Neuronal stem cell (in vitro differentiated cells): ENCODE results near the gene RGS11.

Experiments used
- DNase-seq: peaks from one replicate; pipeline ENCODE4 v3.0.0-alpha.2; 2013; ENCODE audit warnings: low spot score
- H2AFZ ChIP-seq: one replicate; pipeline ENCODE4 v1.6.1; 2013; ENCODE audit warnings: mild to moderate bottlenecking, low read length, inconsistent platforms
- H2AK5ac ChIP-seq: 2 replicates; pipeline ENCODE4 v1.6.1; 2013; ENCODE audit warnings: low read depth, mild to moderate bottlenecking, inconsistent platforms, low read length, moderate library complexity, mixed read lengths
- H2BK120ac ChIP-seq: 2 replicates; pipeline ENCODE4 v1.6.1; 2013; ENCODE audit warnings: low read depth, mild to moderate bottlenecking, inconsistent platforms, low read length, moderate library complexity, mixed read lengths
- H2BK12ac ChIP-seq: one replicate; pipeline ENCODE4 v1.6.1; 2013; ENCODE audit warnings: low read length, inconsistent platforms
- H2BK15ac ChIP-seq: 2 replicates; pipeline ENCODE4 v1.6.1; 2013; ENCODE audit warnings: mild to moderate bottlenecking, low read length, inconsistent platforms, mixed read lengths
- H2BK5ac ChIP-seq: one replicate; pipeline ENCODE4 v1.6.1; 2013; ENCODE audit warnings: inconsistent platforms, mild to moderate bottlenecking, low read length, moderate library complexity
- H3K14ac ChIP-seq: one replicate; pipeline ENCODE4 v1.6.1; 2013; ENCODE audit warnings: low read length, inconsistent platforms
- H3K18ac ChIP-seq: 2 replicates; pipeline ENCODE4 v1.6.1; 2013; ENCODE audit warnings: low read length, inconsistent platforms
- H3K23ac ChIP-seq: 2 replicates; pipeline ENCODE4 v1.6.1; 2013; ENCODE audit warnings: low read depth, mild to moderate bottlenecking, mixed read lengths, low read length, inconsistent platforms; ENCODE audit not compliant: poor library complexity
- H3K27ac ChIP-seq: replicated peaks from 3 replicates; pipeline ENCODE4 v1.5.1; 2013; ENCODE audit warnings: low read length, inconsistent platforms
- H3K27me3 ChIP-seq, 3 experiments: 2 replicates each; pipeline ENCODE4 v1.6.1; 2013; ENCODE audit warnings: low read length in 3 of 3, mild to moderate bottlenecking in 2 of 3, inconsistent platforms in 1 of 3, low read depth in 1 of 3, mixed read lengths in 1 of 3, moderate library complexity in 1 of 3; ENCODE audit not compliant: control insufficient read depth in 3 of 3, insufficient read depth in 3 of 3
- H3K36me3 ChIP-seq, 2 donors: replicated peaks in 1 of 2; 2 replicates each; pipeline ENCODE4 v1.6.1; 2013; ENCODE audit warnings: low read length in 2 of 2; ENCODE audit not compliant: control insufficient read depth in 2 of 2, insufficient read depth in 2 of 2
- H3K4ac ChIP-seq: 2 replicates; pipeline ENCODE4 v1.6.1; 2013; ENCODE audit warnings: inconsistent platforms, mild to moderate bottlenecking, low read length, moderate library complexity
- H3K4me1 ChIP-seq, 2 donors: 1 replicate in 1 of 2; 2 replicates in 1 of 2; pipeline ENCODE4 v1.6.1; 2013; ENCODE audit warnings: low read length in 2 of 2, low read depth in 1 of 2; ENCODE audit not compliant: control insufficient read depth in 2 of 2, insufficient read depth in 1 of 2
- H3K4me2 ChIP-seq: one replicate; pipeline ENCODE4 v1.6.1; 2013; ENCODE audit warnings: mild to moderate bottlenecking, low read length, inconsistent platforms; ENCODE audit not compliant: insufficient read depth, poor library complexity, severe bottlenecking
- H3K4me3 ChIP-seq, 2 donors: 2 replicates each; pipeline ENCODE4 v1.5.1; 2013; ENCODE audit warnings: low read length in 2 of 2, mild to moderate bottlenecking in 2 of 2, inconsistent platforms in 1 of 2, moderate library complexity in 1 of 2
- H3K79me1 ChIP-seq: one replicate; pipeline ENCODE4 v1.6.1; 2013; ENCODE audit warnings: low read depth, mild to moderate bottlenecking, inconsistent platforms, low read length, moderate library complexity
- H3K9ac ChIP-seq: one replicate; pipeline ENCODE4 v1.6.1; 2013; ENCODE audit warnings: mild to moderate bottlenecking, low read depth, low read length, inconsistent platforms; ENCODE audit not compliant: poor library complexity
- H3K9me3 ChIP-seq, 2 donors: replicated peaks in 1 of 2; 2 replicates each; pipeline versions ENCODE3 to v1.6.1; 2013; ENCODE audit warnings: low read length in 2 of 2, mild to moderate bottlenecking in 2 of 2, inconsistent platforms in 1 of 2, low read depth in 1 of 2, mixed read lengths in 1 of 2, moderate library complexity in 1 of 2; ENCODE audit not compliant: control insufficient read depth in 2 of 2, insufficient read depth in 1 of 2
- H4K8ac ChIP-seq: one replicate; pipeline ENCODE4 v1.6.1; 2013; ENCODE audit warnings: low read depth, mild to moderate bottlenecking, inconsistent platforms, low read length, moderate library complexity
- H4K91ac ChIP-seq: one replicate; pipeline ENCODE4 v1.6.1; 2013; ENCODE audit warnings: low read length, low read depth, mild to moderate bottlenecking, inconsistent platforms; ENCODE audit not compliant: poor library complexity
- WGBS, 2 donors: extraction: QIAGEN DNeasy Blood & Tissue Kit; methylation state at CpG; one replicate each; pipeline ENCODE4 v1.1.7; 2013; ENCODE audit warnings: missing lambda C conversion rate in 2 of 2, mixed read lengths in 1 of 2; ENCODE audit not compliant: insufficient read length in 2 of 2, insufficient replicate concordance in 1 of 2; ENCODE audit errors: extremely low coverage in 2 of 2; 5-methylcytosine and 5-hydroxymethylcytosine counted together

The RGS11 gene

GRCh38 chr16:280005-280460 is 4.3 kb upstream of the RGS11 start:
- Histone ChIP-seq H3K79me1 (no peaks in the 10 kb centered on the region), H3K23ac (peak overlapping the region; percentile 89), H3K27ac (no peak overlapping the region), H3K9me3 (peaks cover 0 to 4% of the 10 kb centered on the region in 2 donors), H3K27me3 (peaks cover 2 to 63% (median 50%) of the 10 kb centered on the region in 3 experiments), H3K9ac (no peak overlapping the region), H2BK15ac (no peak overlapping the region), H2AK5ac (peak overlapping the region; percentile 90), H4K8ac (no peak overlapping the region), H3K36me3 (no peaks in the 10 kb centered on the region), H2BK120ac (no peak overlapping the region), H3K4me1 (peaks cover 2 to 5% of the 10 kb centered on the region in 2 donors), H3K4ac (no peak overlapping the region), H2BK12ac (peak overlapping the region; percentile 16), H3K18ac (peak overlapping the region; percentile 80), H3K4me2 (peak overlapping the region; percentile 98), H3K14ac (no peak overlapping the region), H4K91ac (no peak overlapping the region), H2AFZ (peak overlapping the region; percentile 40), H2BK5ac (no peak overlapping the region), H3K4me3 (peak overlapping the region; percentile 15 to 75)
- WGBS, 2 donors: no CpG with 5 or more reads among the region's 47 CpGs
- DNase-seq: no peak

GRCh38 chr16:279531-279930 is 3.8 kb upstream of the RGS11 start:
- Histone ChIP-seq H3K4me1 (peaks cover 5 to 6% of the 10 kb centered on the region in 2 donors), H2AK5ac (peak overlapping the region; percentile 90), H3K9me3 (no peaks in the 10 kb centered on the region), H3K27me3 (peaks cover 3 to 68% (median 55%) of the 10 kb centered on the region in 3 experiments), H2BK120ac (peak overlapping the region; percentile 39), H3K23ac (no peak overlapping the region), H3K4ac (no peak overlapping the region), H2BK15ac (no peak overlapping the region), H3K18ac (no peak overlapping the region), H2BK12ac (no peak overlapping the region), H2AFZ (no peak overlapping the region), H4K8ac (no peak overlapping the region), H3K4me3 (no peak overlapping the region), H3K27ac (no peak overlapping the region), H2BK5ac (no peak overlapping the region), H3K9ac (no peak overlapping the region), H3K4me2 (no peak overlapping the region), H3K14ac (no peak overlapping the region), H3K79me1 (no peaks in the 10 kb centered on the region), H4K91ac (no peak overlapping the region), H3K36me3 (no peaks in the 10 kb centered on the region)
- WGBS, 2 donors: no CpG with 5 or more reads among the region's 7 CpGs
- DNase-seq: no peak

DNA sequence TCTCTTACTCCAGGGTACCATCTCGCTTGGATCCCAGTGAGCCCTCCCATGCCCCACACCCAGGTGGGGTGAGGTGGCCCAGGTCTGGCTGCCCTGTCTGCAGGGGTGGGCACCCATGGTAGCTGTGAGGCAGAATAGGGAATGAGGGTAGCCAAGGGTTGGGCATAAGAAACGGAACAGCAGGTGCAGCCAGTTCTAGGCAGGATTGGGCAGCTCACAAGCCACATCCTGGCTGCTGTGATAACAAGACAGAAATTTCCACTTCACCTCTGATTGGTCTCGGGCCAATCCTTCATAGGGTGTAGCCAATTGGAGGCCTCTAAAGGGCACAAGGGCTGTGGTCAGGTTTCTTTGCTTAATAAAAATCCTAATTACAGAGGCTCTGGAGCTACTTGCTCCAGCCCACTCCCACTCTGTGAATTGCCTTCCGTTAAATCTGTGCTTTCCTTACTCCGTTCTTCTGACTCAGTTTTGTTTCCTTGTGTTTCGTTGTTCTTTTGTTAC is 3.2 kb upstream of the RGS11 start:
- H2AFZ ChIP-seq: no peak overlapping the region
- H3K27me3 ChIP-seq: peaks cover 5 to 74% (median 59%) of the 10 kb centered on the region in 3 experiments
- no peak overlapping the region for H2BK120ac ChIP-seq
- peaks cover 5 to 6% of the 10 kb centered on the region in 2 donors for H3K4me1 ChIP-seq
- H4K8ac ChIP-seq: no peak overlapping the region
- H3K4me3 ChIP-seq: no peak overlapping the region
- peak overlapping the region; percentile 10 for H2AK5ac ChIP-seq
- H4K91ac ChIP-seq: peak overlapping the region; percentile 24
- no peak overlapping the region for H2BK5ac ChIP-seq
- H3K9ac ChIP-seq: peak overlapping the region; percentile 77
- H2BK12ac ChIP-seq: no peak overlapping the region
- H2BK15ac ChIP-seq: no peak overlapping the region
- H3K27ac ChIP-seq: no peak overlapping the region
- H3K36me3 ChIP-seq: no peaks in the 10 kb centered on the region
- no peak overlapping the region for H3K4ac ChIP-seq
- H3K14ac ChIP-seq: no peak overlapping the region
- WGBS, 2 donors: no CpG with 5 or more reads among the region's 6 CpGs
- no peak overlapping the region for H3K18ac ChIP-seq
- peak overlapping the region; percentile 89 for H3K23ac ChIP-seq
- DNase-seq: no peak
- H3K9me3 ChIP-seq: no peaks in the 10 kb centered on the region
- H3K79me1 ChIP-seq: no peaks in the 10 kb centered on the region
- H3K4me2 ChIP-seq: no peak overlapping the region

GRCh38 chr16:276426-277077 is 808 bp upstream of the RGS11 start:
- Histone ChIP-seq H2BK5ac (peak overlapping the region; percentile 5), H3K14ac (no peak overlapping the region), H4K8ac (no peak overlapping the region), H3K4ac (no peak overlapping the region), H4K91ac (no peak overlapping the region), H3K4me2 (no peak overlapping the region), H3K18ac (no peak overlapping the region), H2BK120ac (no peak overlapping the region), H3K4me3 (no peak overlapping the region), H3K36me3 (no peaks in the 10 kb centered on the region), H3K9ac (no peak overlapping the region), H3K27me3 (peaks cover 5 to 72% (median 56%) of the 10 kb centered on the region in 3 experiments), H3K27ac (no peak overlapping the region), H2BK12ac (no peak overlapping the region), H2BK15ac (peak overlapping the region; percentile 74), H3K9me3 (no peaks in the 10 kb centered on the region), H2AK5ac (no peak overlapping the region), H3K4me1 (peaks cover 5 to 6% of the 10 kb centered on the region in 2 donors), H3K79me1 (no peaks in the 10 kb centered on the region), H2AFZ (peak overlapping the region; percentile 89), H3K23ac (peak overlapping the region; percentile 60)
- WGBS, 2 donors: no CpG with 5 or more reads among the region's 20 CpGs
- no peak for DNase-seq
